Memory B cell (primary cell): ENCODE measurements around the gene SEMA4A.

ENCODE experiments used
- ATAC-seq: fragments of 150-1000 bp; cut with Tn5 transposase; 2 replicates; pipeline ENCODE4 v1.10.0; 2021; ENCODE audit warnings: low read depth, mild to moderate bottlenecking, moderate library complexity
- DNase-seq, 2 donors: peaks; one replicate each; pipeline ENCODE4 v3.0.0; 2022; ENCODE audit warnings: low spot score in 2 of 2
- H3K27ac Mint-ChIP-seq: one replicate; pipeline ENCODE4 v1.8.0; 2022; ENCODE audit warnings: mild to moderate bottlenecking, moderate library complexity, mixed read lengths
- H3K27me3 Mint-ChIP-seq: one replicate; pipeline ENCODE4 v1.8.0; 2022; ENCODE audit warnings: mixed read lengths
- H3K36me3 Mint-ChIP-seq: one replicate; pipeline ENCODE4 v1.8.0; 2022; ENCODE audit warnings: mild to moderate bottlenecking, mixed read lengths
- H3K4me1 Mint-ChIP-seq: one replicate; pipeline ENCODE4 v1.8.0; 2022; ENCODE audit warnings: mixed read lengths
- H3K4me3 Mint-ChIP-seq: one replicate; pipeline ENCODE4 v1.8.0; 2022; ENCODE audit warnings: mild to moderate bottlenecking, moderate library complexity, mixed read lengths
- H3K9me3 Mint-ChIP-seq: one replicate; pipeline ENCODE4 v1.8.0; 2022; ENCODE audit warnings: mixed read lengths

The SEMA4A gene

GRCh38 chr1:156153362-156153761 lies at the start of gene SEMA4A:
Gene SEMA4A, plus strand, starts transcription at chr1:156153585. Its CDS starts 994 bp downstream, at chr1:156154579.
- Mint-ChIP-seq H3K27me3 (peaks cover 19% of the 10 kb centered on the region), H3K4me1 (peaks cover 56% of the 10 kb centered on the region), H3K36me3 (no peaks in the 10 kb centered on the region), H3K27ac (peak within 1 kb of the TSS; percentile 54), H3K9me3 (no peaks in the 10 kb centered on the region), H3K4me3 (peak within 1 kb of the TSS; percentile 52)
- ATAC-seq (no peak), DNase-seq (no peak)

DNA sequence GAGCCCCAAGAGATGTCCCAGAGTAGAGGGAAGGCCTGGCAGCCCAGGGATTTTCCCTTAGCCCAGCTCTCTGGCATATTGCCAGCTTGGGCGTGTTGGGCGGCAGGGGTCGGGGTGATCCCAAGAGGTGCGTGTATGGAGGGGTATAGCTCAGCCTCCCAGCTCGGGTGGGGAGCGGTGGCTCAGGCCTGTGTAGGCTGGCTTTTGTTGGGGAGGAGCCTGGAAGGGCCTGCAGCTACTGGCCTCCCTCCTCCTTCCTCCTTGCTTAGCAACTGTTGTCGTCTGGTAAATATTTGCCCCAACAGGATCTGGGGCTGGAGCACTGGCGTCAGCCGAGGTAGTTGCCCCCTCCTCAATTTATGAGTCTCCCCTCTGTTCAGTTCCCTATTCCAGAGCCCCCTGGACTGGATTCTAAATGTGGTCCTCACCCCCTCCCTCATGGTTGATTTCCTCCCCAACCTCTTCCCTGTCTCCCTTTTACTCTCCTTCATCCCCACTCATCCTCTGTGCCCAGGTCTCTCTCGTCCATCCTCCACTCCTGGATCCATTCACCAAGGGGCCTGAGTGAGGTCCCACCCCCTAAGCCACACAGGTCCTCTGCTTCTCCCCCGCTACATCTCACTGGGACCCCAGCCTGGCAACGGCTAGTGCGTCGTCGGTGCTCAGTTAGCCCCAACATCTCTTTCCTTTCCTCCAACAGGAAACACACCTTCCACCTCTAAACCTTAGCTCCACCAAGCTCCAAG lies 49.1 kb upstream of the SEMA4A start:
- Mint-ChIP-seq H3K27ac (peak overlapping the region; percentile 98), H3K36me3 (no peaks in the 10 kb centered on the region), H3K4me1 (peaks cover 29% of the 10 kb centered on the region), H3K9me3 (no peaks in the 10 kb centered on the region), H3K27me3 (no peaks in the 10 kb centered on the region), H3K4me3 (peak overlapping the region; percentile 59)
- ATAC-seq (peak; percentile 22), DNase-seq (peak in 1 of 2 donors; percentile 52)

DNA sequence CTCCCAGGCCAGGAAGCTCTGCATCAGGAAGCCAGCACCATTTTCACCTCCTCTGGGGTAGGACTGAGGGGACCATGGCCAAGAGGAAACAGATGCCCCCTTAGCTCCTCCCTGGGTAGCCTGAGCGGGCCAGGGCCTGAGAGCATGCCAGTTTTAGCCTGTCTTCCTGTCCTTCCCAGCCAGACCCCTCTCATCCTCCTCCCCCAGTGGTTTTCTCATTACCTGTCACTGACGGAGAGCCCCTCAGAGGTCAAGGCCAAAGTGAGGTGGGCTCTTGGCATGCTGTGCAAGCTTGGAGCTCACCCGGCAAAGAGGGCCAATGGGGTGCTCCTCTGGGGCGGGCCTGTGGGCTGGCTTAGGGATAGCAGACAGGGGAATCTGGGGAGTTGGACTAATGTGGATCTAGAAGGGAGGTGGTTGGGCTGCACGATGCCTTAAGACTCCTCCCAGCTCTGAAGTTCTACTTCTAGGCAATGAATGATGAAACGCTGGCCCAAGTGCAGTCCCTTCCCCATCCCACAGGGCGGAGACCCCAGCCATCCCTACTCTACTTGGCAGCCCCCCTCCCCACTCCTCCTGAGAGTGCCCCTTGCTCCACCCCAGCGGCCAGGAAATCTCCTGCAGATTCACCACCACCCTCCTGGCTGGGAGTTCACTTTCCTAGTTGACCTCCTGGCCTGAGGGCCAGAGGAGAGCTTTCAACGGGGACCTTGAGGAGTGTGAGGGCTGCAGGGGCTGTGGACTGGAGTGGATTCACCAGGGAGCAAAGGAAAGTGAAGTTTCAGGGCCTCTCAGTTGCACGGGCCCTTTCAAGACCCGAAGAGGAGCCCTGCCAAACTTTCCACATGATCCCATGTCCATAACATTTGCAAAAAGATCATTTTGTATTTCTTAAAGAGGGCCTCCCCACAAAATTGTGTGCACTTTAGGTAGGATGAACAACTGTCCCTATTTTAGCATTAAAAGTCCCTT lies 48.2 kb upstream of the SEMA4A start:
- Mint-ChIP-seq H3K36me3 (no peaks in the 10 kb centered on the region), H3K27me3 (no peaks in the 10 kb centered on the region), H3K4me1 (peaks cover 32% of the 10 kb centered on the region)

GRCh38 chr1:156106624-156107488 lies 46.5 kb upstream of the SEMA4A start:
- peak overlapping the region; percentile 70 for H3K4me3 Mint-ChIP-seq
- H3K27ac Mint-ChIP-seq: peak overlapping the region; percentile 98
- ATAC-seq (no peak), DNase-seq (peak in 1 of 2 donors; percentile 71)
- no peaks in the 10 kb centered on the region for H3K36me3 Mint-ChIP-seq
- peaks cover 27% of the 10 kb centered on the region for H3K4me1 Mint-ChIP-seq
- H3K27me3 Mint-ChIP-seq: no peaks in the 10 kb centered on the region
- no peaks in the 10 kb centered on the region for H3K9me3 Mint-ChIP-seq

More for the DNA sequence above, 48.2 kb upstream of the SEMA4A start:
- peak overlapping the region; percentile 87 for H3K4me3 Mint-ChIP-seq
- H3K27ac Mint-ChIP-seq: peak overlapping the region; percentile 98
- ATAC-seq (no peak), DNase-seq (no peak)
- no peaks in the 10 kb centered on the region for H3K9me3 Mint-ChIP-seq

- Mint-ChIP-seq H3K4me1 (peaks cover 24% of the 10 kb centered on the region), H3K9me3 (no peaks in the 10 kb centered on the region), H3K4me3 (no peak overlapping the region), H3K36me3 (no peaks in the 10 kb centered on the region), H3K27me3 (no peaks in the 10 kb centered on the region), H3K27ac (peak overlapping the region; percentile 98)
- DNase-seq (no peak), ATAC-seq (no peak)
These were observed 45.3 kb upstream of the SEMA4A start for GRCh38 chr1:156108057-156108456.

DNA sequence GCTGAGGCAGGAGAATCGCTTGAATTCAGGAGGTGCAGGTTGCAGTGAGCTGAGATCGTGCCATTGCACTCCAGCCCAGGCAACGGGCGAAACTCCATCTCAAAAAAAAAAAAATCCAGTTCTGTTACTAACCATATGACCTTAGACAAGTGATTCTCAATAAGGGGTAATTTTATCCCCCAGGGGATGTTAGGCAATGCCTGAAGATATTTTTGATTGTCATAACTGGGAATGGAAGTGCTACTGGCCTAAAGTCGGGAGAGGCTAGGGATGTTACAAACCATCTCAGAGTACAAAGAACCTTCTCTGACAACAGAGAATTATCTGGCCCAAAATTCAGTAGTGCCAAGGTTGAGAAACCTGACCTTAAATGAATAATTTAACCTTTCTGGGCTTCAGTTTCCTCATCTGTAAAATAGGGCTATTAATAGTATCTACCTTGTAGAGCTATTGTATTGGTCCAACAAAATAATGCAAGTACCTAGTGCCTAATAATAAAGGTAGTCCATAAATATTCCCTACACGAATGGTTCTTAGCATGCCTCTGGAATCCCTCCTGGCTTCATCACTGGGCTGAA lies 44.6 kb upstream of the SEMA4A start:
- Mint-ChIP-seq H3K27me3 (no peaks in the 10 kb centered on the region), H3K27ac (peak overlapping the region; percentile 98)

DNA sequence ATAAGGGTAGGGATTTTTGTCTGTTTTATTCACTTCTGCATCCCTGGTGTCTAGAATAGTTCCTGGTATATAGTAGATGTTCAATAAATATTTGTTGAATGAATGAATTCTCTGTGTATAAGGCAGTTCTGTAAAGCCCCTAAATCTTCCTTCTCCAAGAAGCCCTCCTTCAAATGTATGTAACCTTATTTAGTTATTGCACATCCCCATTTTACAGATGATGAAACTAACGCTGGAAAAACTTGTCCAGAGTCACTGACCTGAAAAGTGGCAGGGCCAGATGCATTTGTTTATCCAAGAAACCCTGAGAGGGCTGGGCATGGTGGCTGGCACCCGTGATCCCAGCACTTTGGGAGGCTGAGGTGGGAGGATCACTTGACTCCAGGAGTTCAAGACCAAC lies 43.1 kb upstream of the SEMA4A start:
- H3K4me1 Mint-ChIP-seq: peaks cover 19% of the 10 kb centered on the region
- no peaks in the 10 kb centered on the region for H3K36me3 Mint-ChIP-seq
- ATAC-seq (no peak), DNase-seq (no peak)
- no peaks in the 10 kb centered on the region for H3K9me3 Mint-ChIP-seq
- H3K27me3 Mint-ChIP-seq: peaks cover 5% of the 10 kb centered on the region
- H3K4me3 Mint-ChIP-seq: no peak overlapping the region
- peak overlapping the region; percentile 74 for H3K27ac Mint-ChIP-seq

More for the DNA sequence above, 44.6 kb upstream of the SEMA4A start:
- ATAC-seq (no peak), DNase-seq (no peak)
- Mint-ChIP-seq H3K4me1 (peaks cover 18% of the 10 kb centered on the region), H3K4me3 (no peak overlapping the region), H3K36me3 (no peaks in the 10 kb centered on the region), H3K9me3 (no peaks in the 10 kb centered on the region)

GRCh38 chr1:156111355-156111962 lies 41.9 kb upstream of the SEMA4A start:
- no peak for ATAC-seq
- Mint-ChIP-seq H3K9me3 (no peaks in the 10 kb centered on the region), H3K27me3 (peaks cover 8% of the 10 kb centered on the region), H3K4me3 (no peak overlapping the region), H3K27ac (peak overlapping the region; percentile 25), H3K36me3 (no peaks in the 10 kb centered on the region), H3K4me1 (peaks cover 26% of the 10 kb centered on the region)
- no peak for DNase-seq

GRCh38 chr1:156112276-156113137 lies 40.9 kb upstream of the SEMA4A start:
- DNase-seq (no peak), ATAC-seq (no peak)

DNA sequence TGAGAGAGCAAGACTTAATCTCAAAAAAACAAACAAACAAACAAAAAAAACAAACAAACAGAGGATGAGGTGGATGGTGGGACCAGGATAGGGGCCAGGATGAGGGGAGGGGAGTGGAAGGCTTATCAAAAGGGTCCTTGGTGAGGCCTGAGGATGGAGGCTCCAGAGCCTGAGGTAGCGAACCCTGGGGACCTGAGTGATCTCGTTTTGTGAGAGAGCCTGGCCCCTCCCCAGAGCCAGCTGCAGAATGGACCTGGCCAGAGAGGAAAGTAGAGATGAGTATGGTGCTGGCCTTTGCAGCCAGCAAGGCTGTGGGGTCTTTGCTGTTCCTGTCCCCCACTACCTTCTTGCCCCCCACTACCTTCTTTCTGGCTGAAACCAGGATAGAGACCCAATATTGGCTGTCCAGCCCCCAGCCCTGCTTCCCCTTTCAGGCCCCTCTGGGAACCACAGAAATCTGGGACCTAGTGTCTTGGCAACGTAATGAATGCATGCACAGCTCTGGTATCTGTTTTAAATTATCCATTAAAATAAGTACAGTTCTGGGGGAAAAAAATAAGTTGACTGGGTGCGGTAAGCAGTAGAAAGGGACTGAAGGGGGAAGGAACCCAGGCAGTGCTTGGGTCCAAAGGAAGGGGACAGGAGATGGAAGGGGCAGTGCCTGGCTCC lies 40.0 kb upstream of the SEMA4A start:
- DNase-seq (no peak), ATAC-seq (no peak)
- no peak overlapping the region for H3K4me3 Mint-ChIP-seq
- H3K4me1 Mint-ChIP-seq: peaks cover 24% of the 10 kb centered on the region
- no peaks in the 10 kb centered on the region for H3K9me3 Mint-ChIP-seq
- peaks cover 10% of the 10 kb centered on the region for H3K27me3 Mint-ChIP-seq
- H3K27ac Mint-ChIP-seq: peak overlapping the region; percentile 98
- no peaks in the 10 kb centered on the region for H3K36me3 Mint-ChIP-seq

More at GRCh38 chr1:156112276-156113137, 40.9 kb upstream of the SEMA4A start:
- Mint-ChIP-seq H3K4me3 (no peak overlapping the region), H3K27ac (peak overlapping the region; percentile 98), H3K4me1 (peaks cover 24% of the 10 kb centered on the region), H3K9me3 (no peaks in the 10 kb centered on the region), H3K27me3 (peaks cover 8% of the 10 kb centered on the region), H3K36me3 (no peaks in the 10 kb centered on the region)

- Mint-ChIP-seq H3K4me3 (peak within 1 kb of the TSS; percentile 83), H3K4me1 (peaks cover 21% of the 10 kb centered on the region), H3K27ac (peak within 1 kb of the TSS; percentile 98), H3K9me3 (no peaks in the 10 kb centered on the region), H3K36me3 (no peaks in the 10 kb centered on the region), H3K27me3 (peaks cover 11% of the 10 kb centered on the region)
- peak; percentile 61 to 66 for DNase-seq
- ATAC-seq: peak; percentile 80
These were observed 39.1 kb upstream of the SEMA4A start, which contains the start of gene LMNA for GRCh38 chr1:156114101-156114918. Gene LMNA, plus strand, starts transcription at chr1:156114711. Its CDS starts 208 bp downstream, at chr1:156114919.
